Stimulated activated CD4-positive, alpha-beta T cell treated with anti-CD3 and anti-CD28 coated beads, Interleukin-15, amount 100 ng/mL, for 1 hour (primary cell): ENCODE measurements around the gene SDF2.
"Not testable (repeated sequence)": the region's sequence is repeated elsewhere in the genome, so short reads cannot be mapped to it uniquely, and the experiment has no call there.

Experiments used
- DNase-seq, 2 donors: peaks; one replicate each; pipeline ENCODE4 v3.0.0-alpha.2; 2020; ENCODE audit warnings: low read depth in 1 of 2, low spot score in 1 of 2

SDF2 gene

GRCh38 chr17:28685366-28685765, 23.7 kb upstream of the SDF2 start:
- no peak for DNase-seq

GRCh38 chr17:28684963-28685362, 23.3 kb upstream of the SDF2 start:
- DNase-seq = no peak

GRCh38 chr17:28682655-28683054, 20.9 kb upstream of the SDF2 start:
- no peak for DNase-seq

GRCh38 chr17:28675980-28676379, 14.3 kb upstream of the SDF2 start:
- DNase-seq = no peak

GRCh38 chr17:28675490-28675889, 13.8 kb upstream of the SDF2 start:
- no peak for DNase-seq

GRCh38 chr17:28669918-28670317, 8.2 kb upstream of the SDF2 start:
- DNase-seq = no peak

- DNase-seq = no peak
Measured at GRCh38 chr17:28667870-28668269, 6.2 kb upstream of the SDF2 start.

- no peak for DNase-seq
Measured at GRCh38 chr17:28665994-28666393, 4.3 kb upstream of the SDF2 start.

- DNase-seq = no peak
Measured at GRCh38 chr17:28663723-28664122, 2.0 kb upstream of the SDF2 start.

GRCh38 chr17:28662527-28662829, 772 bp upstream of the SDF2 start:
- DNase-seq = no peak

- not testable (repeated sequence) for DNase-seq
Measured at GRCh38 chr17:28659497-28659881, 2.2 kb downstream of the SDF2 start.

- DNase-seq = not testable (repeated sequence)
Measured at GRCh38 chr17:28658766-28659496, 2.8 kb downstream of the SDF2 start.

- not testable (repeated sequence) for DNase-seq
Measured at GRCh38 chr17:28658342-28658741, 3.4 kb downstream of the SDF2 start.

- no peak for DNase-seq
Measured at GRCh38 chr17:28657756-28658155, 4.0 kb downstream of the SDF2 start.

GRCh38 chr17:28655160-28655559, 6.5 kb downstream of the SDF2 start:
- DNase-seq = no peak

GRCh38 chr17:28648698-28649097, 13.0 kb downstream of the SDF2 start:
- no peak for DNase-seq

- no peak for DNase-seq
Measured at GRCh38 chr17:28646039-28646754, 15.5 kb downstream of the SDF2 start.

- no peak for DNase-seq
Measured at GRCh38 chr17:28645576-28645939, 16.1 kb downstream of the SDF2 start.

GRCh38 chr17:28644787-28645575, 16.7 kb downstream of the SDF2 start, which contains the start of gene BLTP2:
Gene BLTP2 (minus strand): TSS chr17:28645158. CDS start chr17:28645056, 102 bp downstream.
- DNase-seq = peak; percentile 90 to 91

- no peak for DNase-seq
Measured at GRCh38 chr17:28643983-28644786, 17.5 kb downstream of the SDF2 start.

GRCh38 chr17:28641579-28641978, 20.1 kb downstream of the SDF2 start:
- DNase-seq = no peak
